MCF 10A (cell line): ENCODE measurements around the gene CACNA1C. TPM values are rescaled to one million over a fixed set of nuclear protein-coding genes. Genes with fewer than 3 reads are reported as not detected.

ENCODE experiments used
- BruUV-seq: library from RNA; stranded (reverse); fragments of 400-500 nt; replicated peaks from 2 replicates; lab custom pipeline; 2021; lab: Mats Ljungman, UMichigan
- CTCF ChIA-PET: fragments of 300-600 bp; sonication (Branson Sonifier 250); formaldehyde crosslinking; extraction: SDS; loops from one replicate; lab custom pipeline; 2021; ENCODE audit warnings: antibody characterized with exemption, inconsistent platforms; lab: Yijun Ruan, JAX
- POLR2A ChIA-PET: fragments of 300-600, 350-650 bp; sonication (Branson Sonifier 250); formaldehyde crosslinking; extraction: SDS; loops from one replicate; lab custom pipeline; 2020; ENCODE audit warnings: antibody characterized with exemption, inconsistent platforms; lab: Yijun Ruan, JAX
- DNase-seq: peaks from one replicate; pipeline ENCODE4 v3.0.0-alpha.2; 2018; ENCODE audit not compliant: unreplicated experiment
- H3K27ac Mint-ChIP-seq: one replicate; pipeline ENCODE4 v1.8.0; 2022; ENCODE audit warnings: mild to moderate bottlenecking, low read depth, mixed read lengths; ENCODE audit not compliant: unreplicated experiment
- H3K27me3 Mint-ChIP-seq: one replicate; pipeline ENCODE4 v1.8.0; 2022; ENCODE audit warnings: mixed read lengths; ENCODE audit not compliant: insufficient read depth, unreplicated experiment
- H3K36me3 Mint-ChIP-seq: one replicate; pipeline ENCODE4 v1.8.0; 2022; ENCODE audit warnings: mild to moderate bottlenecking, moderate library complexity, mixed read lengths; ENCODE audit not compliant: insufficient read depth, unreplicated experiment
- H3K4me1 Mint-ChIP-seq: one replicate; pipeline ENCODE4 v1.8.0; 2022; ENCODE audit warnings: mixed read lengths; ENCODE audit not compliant: insufficient read depth, unreplicated experiment
- H3K4me3 Mint-ChIP-seq: one replicate; pipeline ENCODE4 v1.8.0; 2022; ENCODE audit warnings: mild to moderate bottlenecking, moderate library complexity, mixed read lengths; ENCODE audit not compliant: unreplicated experiment
- H3K9me3 Mint-ChIP-seq: one replicate; pipeline ENCODE4 v1.8.0; 2022; ENCODE audit warnings: mixed read lengths; ENCODE audit not compliant: unreplicated experiment
- CTCF ChIP-seq: fragments of 200-600 bp; IDR thresholded peaks from one replicate; pipeline ENCODE4 v1.8.0; 2022; ENCODE audit warnings: antibody characterized with exemption, mild to moderate bottlenecking; ENCODE audit not compliant: unreplicated experiment
- intact Hi-C: fragments of 100-400 bp; cut with micrococcal nuclease; formaldehyde crosslinking; loops from 2 replicates; pipeline ENCODE4 v1.14.1; 2022
- total RNA-seq: library from RNA; stranded (reverse); gene quantifications from 2 replicates; pipeline ENCODE4 v1.2.3, GENCODE V29; 2022

The CACNA1C gene
- total RNA-seq, 1 experiment from 2014 or later: not detected

DNA sequence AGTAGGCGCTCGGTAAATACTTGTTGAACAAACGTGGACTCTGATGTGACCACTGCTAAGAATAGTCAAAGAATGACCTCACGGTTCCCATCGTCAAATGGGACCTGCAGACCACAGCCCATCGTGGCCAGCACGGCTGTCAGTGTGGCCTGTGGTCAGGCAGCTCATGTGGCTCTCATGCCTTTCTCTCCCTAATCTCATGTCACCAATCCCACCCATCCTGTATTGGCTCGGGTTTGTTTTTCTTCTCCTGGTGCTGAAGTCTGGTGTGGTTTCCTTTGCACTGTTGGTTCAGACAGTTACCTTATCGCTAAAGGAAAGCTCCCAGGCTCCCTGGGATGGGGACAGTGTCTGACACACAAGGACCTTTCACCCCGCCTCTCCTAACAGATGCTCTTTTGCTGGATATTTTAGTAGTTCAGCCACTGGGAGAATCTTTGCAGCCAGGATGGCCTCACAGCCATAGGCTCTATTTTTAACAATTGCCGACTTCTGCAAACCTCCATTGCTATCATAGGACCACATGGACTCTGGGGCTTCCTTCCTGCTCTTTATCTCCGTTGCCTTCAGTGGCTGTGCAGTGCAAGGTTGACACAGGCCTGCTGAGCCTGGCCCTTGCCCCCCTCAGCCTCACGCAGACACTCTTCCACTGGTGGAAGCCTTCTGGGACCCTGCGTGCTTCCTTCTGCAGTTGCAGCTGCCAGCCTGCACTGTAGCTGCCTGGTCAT, 448.8 kb downstream of the CACNA1C start:
- no TSS peak for BruUV-seq
- Mint-ChIP-seq H3K36me3 (no peaks in the 10 kb centered on the region), H3K4me3 (no peak overlapping the region), H3K9me3 (no peaks in the 10 kb centered on the region), H3K27ac (no peak overlapping the region), H3K4me1 (no peaks in the 10 kb centered on the region), H3K27me3 (peaks cover 41% of the 10 kb centered on the region)
- CTCF ChIA-PET: interaction anchor here (0.9 kb wide), 1 partner anchor 78 kb away, joined by 3 read pairs; no protein-coding TSS in a partner anchor
- no peak for DNase-seq
- POLR2A ChIA-PET: no interaction called here
- TF ChIP-seq CTCF: no peak
- intact Hi-C loops: no loop called here

- TF ChIP-seq CTCF: no peak
- Mint-ChIP-seq H3K36me3 (no peaks in the 10 kb centered on the region), H3K27ac (no peak overlapping the region), H3K4me1 (no peaks in the 10 kb centered on the region), H3K27me3 (peaks cover 41% of the 10 kb centered on the region), H3K9me3 (no peaks in the 10 kb centered on the region), H3K4me3 (no peak overlapping the region)
- intact Hi-C loops: no loop called here
- BruUV-seq: no TSS peak
- ChIA-PET POLR2A (no interaction called here), CTCF (interaction anchor here (0.6 kb wide), 1 partner anchor 155 kb away, joined by 3 read pairs; no protein-coding TSS in a partner anchor)
- DNase-seq: no peak
Observed at GRCh38 chr12:2503036-2503435, 450.2 kb downstream of the CACNA1C start.

GRCh38 chr12:2503762-2504161, 451.0 kb downstream of the CACNA1C start:
- CTCF ChIA-PET: interaction anchor here (0.6 to 0.7 kb wide), 2 partner anchors 67 to 155 kb away, joined by 3 read pairs; no protein-coding TSS in a partner anchor
- intact Hi-C loops: no loop called here
- no peak overlapping the region for H3K4me3 Mint-ChIP-seq
- no peaks in the 10 kb centered on the region for H3K36me3 Mint-ChIP-seq
- no peak for TF ChIP-seq CTCF
- peaks cover 41% of the 10 kb centered on the region for H3K27me3 Mint-ChIP-seq
- no peaks in the 10 kb centered on the region for H3K9me3 Mint-ChIP-seq
- H3K27ac Mint-ChIP-seq: no peak overlapping the region
- DNase-seq: no peak
- no TSS peak for BruUV-seq
- no peaks in the 10 kb centered on the region for H3K4me1 Mint-ChIP-seq
- POLR2A ChIA-PET: no interaction called here

DNA sequence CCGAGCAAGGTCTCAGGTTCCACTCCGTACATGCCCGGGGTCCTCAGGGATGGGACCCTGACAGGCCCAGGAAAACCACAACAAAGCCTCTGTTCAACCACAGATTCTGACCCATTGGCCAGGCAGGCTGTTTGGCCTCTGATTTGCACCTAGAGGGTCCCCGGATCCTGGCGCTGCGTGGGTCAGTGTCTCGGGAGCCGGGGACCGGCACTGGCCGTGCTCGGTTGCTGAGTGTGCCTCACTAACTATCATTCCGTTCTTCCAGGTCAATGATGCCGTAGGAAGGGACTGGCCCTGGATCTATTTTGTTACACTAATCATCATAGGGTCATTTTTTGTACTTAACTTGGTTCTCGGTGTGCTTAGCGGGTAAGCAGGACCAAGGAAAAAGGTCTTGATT, 451.8 kb downstream of the CACNA1C start:
- no peak for DNase-seq
- H3K27me3 Mint-ChIP-seq: peaks cover 41% of the 10 kb centered on the region
- no peak for TF ChIP-seq CTCF
- H3K4me1 Mint-ChIP-seq: no peaks in the 10 kb centered on the region
- no peak overlapping the region for H3K4me3 Mint-ChIP-seq
- intact Hi-C loops: no loop called here
- H3K9me3 Mint-ChIP-seq: no peaks in the 10 kb centered on the region
- no peaks in the 10 kb centered on the region for H3K36me3 Mint-ChIP-seq
- POLR2A ChIA-PET: no interaction called here
- CTCF ChIA-PET: no interaction called here
- BruUV-seq: no TSS peak
- no peak overlapping the region for H3K27ac Mint-ChIP-seq
